IMR-90 (cell line): ENCODE data around the gene EHBP1L1. TPM values are rescaled to one million over a fixed set of nuclear protein-coding genes. Genes with fewer than 3 reads are reported as not detected.

Experiments used
- ATAC-seq: fragments of 200-7000 bp; cut with Tn5 transposase; 2 replicates; pipeline ENCODE4 v1.9.1; 2020; ENCODE audit warnings: low read depth, mild to moderate bottlenecking, moderate library complexity
- BruUV-seq: library from RNA; stranded (reverse); fragments of 400-500 nt; replicated peaks from 2 replicates; lab custom pipeline; 2021; lab: Mats Ljungman, UMichigan
- CTCF ChIA-PET: fragments of 300-600 bp; formaldehyde crosslinking; extraction: SDS; loops from one replicate; lab custom pipeline; 2021; ENCODE audit warnings: antibody characterized with exemption; lab: Yijun Ruan, JAX
- POLR2A ChIA-PET: fragments of 300-600 bp; sonication (Branson Sonifier 250); formaldehyde crosslinking; loops from one replicate; lab custom pipeline; 2022; ENCODE audit warnings: antibody characterized with exemption; ENCODE audit not compliant: unreplicated experiment; lab: Charles Lee
- DNase-seq: peaks from one replicate; pipeline ENCODE4 v3.0.0; 2013
- H2AFZ ChIP-seq: replicated peaks from 2 replicates; pipeline ENCODE3; 2013; ENCODE audit warnings: low read length, mild to moderate bottlenecking; ENCODE audit not compliant: poor library complexity
- H2AK5ac ChIP-seq: 2 replicates; pipeline ENCODE4 v1.6.1; 2013; ENCODE audit warnings: low read depth, low read length, inconsistent platforms
- H2AK9ac ChIP-seq: replicated peaks from 2 replicates; pipeline ENCODE3; 2013; ENCODE audit warnings: mild to moderate bottlenecking, low read depth, low read length, moderate library complexity; ENCODE audit not compliant: poor library complexity
- H2BK120ac ChIP-seq: 2 replicates; pipeline ENCODE4 v1.6.1; 2013; ENCODE audit warnings: low read depth, low read length, inconsistent platforms
- H2BK15ac ChIP-seq: 3 replicates; pipeline ENCODE4 v1.6.1; 2013; ENCODE audit warnings: low read depth, low read length, inconsistent platforms
- H2BK20ac ChIP-seq: 2 replicates; pipeline ENCODE4 v1.6.1; 2013; ENCODE audit warnings: low read depth, mild to moderate bottlenecking, inconsistent platforms, low read length, moderate library complexity
- H2BK5ac ChIP-seq: 2 replicates; pipeline ENCODE4 v1.6.1; 2013; ENCODE audit warnings: mild to moderate bottlenecking, low read depth, low read length, inconsistent platforms; ENCODE audit not compliant: poor library complexity, severe bottlenecking
- H3K14ac ChIP-seq: replicated peaks from 2 replicates; pipeline ENCODE4 v1.6.1; 2013; ENCODE audit warnings: low read depth, low read length, inconsistent platforms
- H3K18ac ChIP-seq: 2 replicates; pipeline ENCODE4 v1.6.1; 2013; ENCODE audit warnings: low read depth, low read length, control low read depth
- H3K23ac ChIP-seq: 2 replicates; pipeline ENCODE4 v1.6.1; 2013; ENCODE audit warnings: low read depth, low read length, inconsistent platforms
- H3K27ac ChIP-seq: 2 replicates; pipeline ENCODE4 v1.5.1; 2013; ENCODE audit warnings: mild to moderate bottlenecking, control low read depth, low read length; ENCODE audit not compliant: insufficient read depth
- H3K27me3 ChIP-seq: 2 replicates; pipeline ENCODE4 v1.6.1; 2013; ENCODE audit warnings: low read length; ENCODE audit not compliant: control insufficient read depth, insufficient read depth
- H3K36me3 ChIP-seq: 2 replicates; pipeline ENCODE4 v1.6.1; 2013; ENCODE audit warnings: low read length, mixed read lengths; ENCODE audit not compliant: control insufficient read depth, insufficient read depth
- H3K4ac ChIP-seq: 2 replicates; pipeline ENCODE4 v1.6.1; 2013; ENCODE audit warnings: low read depth, low read length, inconsistent platforms
- H3K4me1 ChIP-seq: 2 replicates; pipeline ENCODE4 v1.6.1; 2013; ENCODE audit warnings: low read length, mixed read lengths; ENCODE audit not compliant: control insufficient read depth, insufficient read depth
- H3K4me2 ChIP-seq: 2 replicates; pipeline ENCODE4 v1.6.1; 2013; ENCODE audit warnings: low read depth, mild to moderate bottlenecking, control low read depth, low read length, moderate library complexity
- H3K4me3 ChIP-seq: 2 replicates; pipeline ENCODE4 v1.5.1; 2013; ENCODE audit warnings: low read depth, mild to moderate bottlenecking, control low read depth, low read length, moderate library complexity; ENCODE audit not compliant: insufficient read depth
- H3K56ac ChIP-seq: 2 replicates; pipeline ENCODE4 v1.6.1; 2013; ENCODE audit warnings: low read length, inconsistent platforms; ENCODE audit not compliant: insufficient read depth; ENCODE audit errors: extremely low read depth
- H3K79me1 ChIP-seq, 2 experiments: 2 replicates each; pipeline ENCODE4 v1.6.1; 2013; ENCODE audit warnings: low read length in 2 of 2, inconsistent platforms in 1 of 2, low read depth in 1 of 2
- H3K9ac ChIP-seq: 2 replicates; pipeline ENCODE4 v1.6.1; 2013; ENCODE audit warnings: low read depth, low read length, control low read depth
- H3K9me1 ChIP-seq: 2 replicates; pipeline ENCODE4 v1.6.1; 2013; ENCODE audit warnings: low read length, inconsistent platforms; ENCODE audit not compliant: insufficient read depth
- H3K9me3 ChIP-seq: 2 replicates; pipeline ENCODE4 v1.6.1; 2013; ENCODE audit warnings: low read length; ENCODE audit not compliant: control insufficient read depth, insufficient read depth
- H4K20me1 ChIP-seq: 2 replicates; pipeline ENCODE4 v1.6.1; 2013; ENCODE audit warnings: low read length, inconsistent platforms; ENCODE audit not compliant: insufficient read depth
- H4K5ac ChIP-seq: 2 replicates; pipeline ENCODE4 v1.6.1; 2013; ENCODE audit warnings: mild to moderate bottlenecking, low read depth, low read length, control low read depth
- H4K8ac ChIP-seq, 2 experiments: 2 replicates each; pipeline ENCODE4 v1.6.1; 2013; ENCODE audit warnings: low read depth in 2 of 2, low read length in 2 of 2, control low read depth in 1 of 2, inconsistent platforms in 1 of 2
- H4K91ac ChIP-seq: 2 replicates; pipeline ENCODE4 v1.6.1; 2013; ENCODE audit warnings: low read depth, low read length, inconsistent platforms; ENCODE audit not compliant: insufficient read depth
- BHLHE40 ChIP-seq: fragments of 150-350 bp; IDR thresholded peaks from 2 replicates; pipeline ENCODE4 v1.6.1; 2016; ENCODE audit warnings: mild to moderate bottlenecking, low read depth, low read length
- ELK1 ChIP-seq: fragments of 150-350 bp; IDR thresholded peaks from 2 replicates; pipeline ENCODE4 v1.6.1; 2016; ENCODE audit warnings: low read depth, mild to moderate bottlenecking, low read length, moderate library complexity, borderline replicate concordance
- MAZ ChIP-seq: IDR thresholded peaks from 2 replicates; pipeline ENCODE4 v1.6.1; 2012; ENCODE audit warnings: low read depth, mild to moderate bottlenecking, low read length, improper control_type of control experiment, moderate library complexity, borderline replicate concordance
- MXI1 ChIP-seq: IDR thresholded peaks from 2 replicates; pipeline ENCODE4 v1.6.1; 2012; ENCODE audit warnings: low read depth, mild to moderate bottlenecking, low read length, moderate library complexity, borderline replicate concordance
- WGBS, 2 experiments: methylation state at CpG; one replicate each; pipeline versions ENCODE4 v1.1.5 to v1.1.7; 2013; ENCODE audit warnings: missing lambda C conversion rate in 2 of 2; ENCODE audit not compliant: insufficient read length in 1 of 2; ENCODE audit errors: extremely low coverage in 2 of 2; 5-methylcytosine and 5-hydroxymethylcytosine counted together
- dilution Hi-C: fragments of 300-500 bp; cut with HindIII; formaldehyde crosslinking; loops from one replicate; pipeline ENCODE4 v1.14.3; 2018; ENCODE audit warnings: low sequenced_read_pairs; ENCODE audit not compliant: unreplicated experiment
- in situ Hi-C: fragments of 300-500 bp; cut with MboI; formaldehyde crosslinking; loops from 3 replicates; pipeline ENCODE4 v1.14.3; 2019; ENCODE audit warnings: low sequenced_read_pairs, inconsistent platforms, mixed read lengths
- intact Hi-C: fragments of 100-400 bp; cut with micrococcal nuclease; formaldehyde crosslinking; loops from 2 replicates; pipeline ENCODE4 v1.10.0; 2022
- polyA plus RNA-seq, 3 experiments: library from polyadenylated mRNA; depleted of rRNA; stranded (reverse); fragments of >200 nt; gene quantifications; 2 replicates each; pipeline ENCODE4 v1.2.3, GENCODE V29; 2012; ENCODE audit warnings: low replicate concordance in 1 of 3
- total RNA-seq: library from RNA; depleted of rRNA; stranded (reverse); fragments of >200 nt; gene quantifications from 2 replicates; pipeline ENCODE4 v1.2.3, GENCODE V29; 2012

The EHBP1L1 gene
- total and polyA plus RNA-seq, 2 of the 4 experiments (the other 2 are of a cell fraction) = 10.0 to 27.4 TPM

DNA sequence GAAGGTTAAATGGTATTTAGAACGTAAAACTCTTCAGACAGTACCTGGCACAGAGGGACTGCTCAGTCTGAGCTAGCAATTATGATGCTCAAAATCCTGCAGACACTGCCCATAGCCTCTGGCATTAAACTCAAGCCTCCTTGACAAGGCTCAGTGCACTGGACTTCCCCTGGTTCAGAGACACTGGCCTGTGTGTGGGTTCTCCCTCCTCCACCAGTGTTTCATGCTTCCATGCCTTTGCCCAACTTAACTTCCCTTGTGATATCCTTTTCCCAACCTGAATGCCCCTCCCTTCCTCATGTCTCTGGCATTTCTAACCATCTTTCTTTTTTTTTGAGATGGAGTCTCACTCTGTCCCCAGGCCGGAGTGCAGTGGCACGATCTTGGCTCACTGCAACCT lies 26.8 kb upstream of the EHBP1L1 start:
- Histone ChIP-seq H3K27me3 (no peaks in the 10 kb centered on the region), H3K79me1 (peaks cover 3 to 8% of the 10 kb centered on the region in 2 experiments; a peak in 3 of 4 replicates), H3K9ac (no peak overlapping the region), H3K4ac (no peak overlapping the region), H3K4me3 (no peak overlapping the region), H2BK20ac (no peak overlapping the region), H3K9me1 (no peaks in the 10 kb centered on the region), H2AK5ac (no peak overlapping the region), H3K4me1 (no peaks in the 10 kb centered on the region), H3K36me3 (peaks cover 50% of the 10 kb centered on the region), H2BK120ac (no peak overlapping the region), H3K27ac (no peak overlapping the region), H4K5ac (no peak overlapping the region), H3K18ac (no peak overlapping the region), H2AFZ (no peak overlapping the region), H3K14ac (no peak overlapping the region), H4K20me1 (peaks cover 8% of the 10 kb centered on the region), H2AK9ac (no peak overlapping the region), H4K8ac (no peak overlapping the region), H3K23ac (no peak overlapping the region), H3K9me3 (no peaks in the 10 kb centered on the region), H2BK5ac (no peak overlapping the region), H4K91ac (no peak overlapping the region), H3K4me2 (no peak overlapping the region), H3K56ac (no peak overlapping the region), H2BK15ac (no peak overlapping the region)
- intact Hi-C loops (no loop called here), in situ Hi-C loops (no loop called here), dilution Hi-C loops (no loop called here)
- WGBS, 2 experiments = no CpG with 5 or more reads among the region's 3 CpGs
- no TSS peak for BruUV-seq
- DNase-seq = no peak
- POLR2A ChIA-PET = no interaction called here
- no peak for TF ChIP-seq BHLHE40
- TF ChIP-seq MXI1 = no peak
- no peak for TF ChIP-seq ELK1
- TF ChIP-seq MAZ = no peak
- no peak for ATAC-seq
- CTCF ChIA-PET = no interaction called here
